NCI-H2171 (cell line): Measurements from ENCODE around the gene MMEL1.

Experiments
- DNase-seq: peaks from one replicate; lab custom pipeline; 2025; lab: John Stamatoyannopoulos, UW

The MMEL1 gene

GRCh38 chr1:2642560-2643413 is 10.0 kb upstream of the MMEL1 start:
- peak; percentile 91 for DNase-seq

DNA sequence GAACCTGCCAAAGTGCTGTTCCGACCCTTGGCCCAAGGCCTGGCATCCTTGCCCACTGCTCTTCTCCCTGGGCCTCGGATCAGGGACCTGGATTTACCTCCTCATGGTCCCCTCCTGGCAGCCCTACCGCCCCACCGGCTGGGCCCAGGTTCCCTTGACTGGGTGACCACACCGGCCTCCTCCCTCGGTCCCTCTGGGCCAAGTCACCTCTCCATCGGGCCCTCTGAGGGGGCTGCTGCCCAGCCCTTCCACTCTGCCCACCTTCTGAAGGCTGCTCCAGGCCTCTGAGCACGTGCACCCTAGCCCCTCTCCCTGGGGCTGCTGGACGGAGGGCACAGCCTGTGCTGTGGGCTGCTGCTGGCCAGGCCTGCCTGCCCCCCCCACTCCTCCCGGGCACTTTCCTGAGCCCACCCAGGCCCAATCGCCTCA is 9.3 kb upstream of the MMEL1 start:
- no peak for DNase-seq

DNA sequence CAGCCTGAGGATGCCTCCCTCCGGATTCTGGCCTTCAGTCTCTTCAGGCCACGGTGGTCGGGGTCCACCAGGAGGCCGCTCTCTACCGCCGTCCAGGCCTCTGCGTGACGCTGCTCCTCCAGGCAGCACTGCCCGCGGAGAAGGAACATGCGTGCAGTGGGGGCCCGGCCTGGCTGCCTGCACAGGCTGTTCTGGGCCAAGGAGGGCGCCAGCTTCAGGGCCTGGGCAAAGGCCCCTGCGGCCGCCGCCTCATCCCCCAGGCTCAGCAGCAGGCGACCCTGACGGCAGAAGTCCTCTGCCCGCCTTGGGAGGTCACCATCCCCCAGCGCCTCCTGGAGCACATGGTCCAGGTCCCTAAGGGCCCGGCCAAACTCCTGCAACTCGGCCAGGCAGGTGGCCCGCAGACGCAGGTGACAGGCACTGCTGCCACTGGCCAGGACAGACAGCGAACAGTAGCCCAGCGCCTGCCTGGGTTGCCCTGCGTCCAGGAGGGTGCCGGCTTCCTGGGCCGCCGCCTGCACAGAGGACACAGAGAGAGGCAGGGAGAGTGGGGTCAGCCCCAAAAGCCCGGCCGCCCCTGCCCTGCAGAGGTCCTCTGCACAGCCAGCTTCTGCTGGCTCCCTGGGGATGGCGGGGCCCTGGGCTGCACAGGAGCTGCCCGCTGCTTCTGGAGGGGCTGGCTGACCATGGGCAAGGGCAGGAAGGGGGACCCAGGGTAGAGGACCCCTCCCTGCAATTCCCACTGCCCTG is 8.7 kb upstream of the MMEL1 start:
- DNase-seq, result no peak

- no peak for DNase-seq
These were observed 7.8 kb upstream of the MMEL1 start for GRCh38 chr1:2640626-2641025.

DNA sequence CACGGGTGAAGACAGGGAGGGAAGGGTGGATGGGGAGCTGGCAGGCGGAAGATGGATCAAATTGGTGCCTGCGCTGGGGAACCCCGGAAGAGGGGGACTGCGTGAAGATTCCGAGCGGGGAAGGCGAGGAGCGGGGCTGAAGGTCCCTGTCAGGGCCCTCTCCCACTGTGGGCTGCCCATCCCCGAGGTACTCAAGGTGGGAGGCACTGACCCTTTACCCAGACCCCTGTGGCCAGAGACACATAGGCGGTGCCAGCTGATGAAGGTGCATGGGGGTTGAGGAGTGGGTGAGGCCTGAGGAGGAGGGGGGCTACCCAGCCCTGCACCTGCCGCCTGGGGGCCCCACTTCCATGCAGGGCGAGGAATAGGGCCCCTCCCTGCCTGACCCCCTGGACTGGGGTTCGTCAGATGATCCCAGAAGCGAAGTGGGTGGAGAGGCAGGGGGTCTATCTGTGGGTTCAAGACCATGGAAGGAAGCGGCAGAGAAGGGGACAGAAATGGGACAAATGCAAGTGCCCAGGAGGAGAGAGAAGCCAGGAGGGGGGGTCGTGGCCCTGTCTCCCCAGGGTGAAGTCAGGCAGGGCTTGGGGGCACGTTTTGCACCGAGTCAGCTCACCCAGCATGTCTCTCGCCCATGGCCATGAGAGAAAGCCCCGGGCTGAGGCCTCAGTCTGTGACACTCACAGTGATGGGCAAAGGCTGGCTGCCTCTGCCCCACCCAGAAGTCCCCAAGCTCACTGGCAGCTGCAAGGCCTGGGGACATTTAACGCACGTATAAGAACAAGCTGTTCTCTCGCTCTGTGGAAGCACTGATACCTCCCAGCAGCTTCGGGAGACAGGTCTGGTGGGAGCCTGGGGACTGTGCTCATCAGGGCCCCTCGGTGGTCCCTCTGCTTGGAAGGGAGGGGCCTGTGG is 7.0 kb upstream of the MMEL1 start:
- DNase-seq, result no peak

DNA sequence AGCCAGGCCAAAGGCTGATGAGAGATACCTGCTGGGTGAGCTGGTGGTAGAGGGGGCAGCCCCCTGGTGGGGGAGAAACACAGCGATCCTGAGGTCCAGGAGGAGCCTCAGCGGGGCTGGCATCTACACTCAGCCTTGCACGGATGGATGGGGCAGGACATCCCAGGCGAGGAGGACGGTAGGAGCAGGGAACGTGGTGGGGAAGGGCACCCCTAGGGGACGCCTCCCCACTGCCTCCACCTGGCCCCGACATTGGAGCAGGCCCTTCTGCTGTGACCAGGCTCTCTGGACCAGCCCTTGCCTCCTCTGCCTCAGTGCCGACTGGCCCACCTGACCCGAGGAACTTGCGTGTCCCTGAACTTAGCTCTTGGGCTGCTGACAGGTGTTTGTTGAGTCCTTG is 6.4 kb upstream of the MMEL1 start:
- no peak for DNase-seq

DNA sequence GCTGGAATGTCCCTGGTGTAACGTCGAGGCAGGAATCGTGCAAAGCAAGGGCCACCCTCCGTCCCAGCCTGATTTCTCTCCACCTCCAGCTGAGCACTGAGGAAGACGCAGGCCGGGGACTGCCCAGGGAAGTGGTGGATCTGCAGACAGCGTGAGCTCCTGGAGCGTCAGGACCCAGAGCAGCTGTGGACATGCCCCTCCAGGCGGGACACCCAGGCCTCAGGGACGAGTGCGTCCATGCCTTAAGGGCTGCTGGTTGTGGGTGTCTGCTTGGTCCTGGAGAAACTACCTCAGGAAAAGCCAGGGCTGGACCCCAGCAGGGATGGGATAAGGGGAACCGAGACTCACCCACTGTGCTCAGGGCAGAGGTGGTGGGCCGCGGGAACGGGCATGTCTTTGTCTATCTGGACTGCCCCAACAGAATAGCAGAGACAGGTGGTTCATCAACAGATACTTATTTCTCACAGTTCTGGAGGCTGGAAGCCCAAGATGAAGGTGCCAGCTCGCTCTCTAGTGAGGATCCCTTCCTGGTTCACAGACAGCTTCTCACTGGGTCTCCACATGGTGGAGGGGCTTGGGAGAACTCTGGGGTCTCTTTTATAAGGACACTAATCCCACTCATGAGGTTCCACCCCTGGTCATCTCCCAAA is 5.8 kb upstream of the MMEL1 start:
- no peak for DNase-seq

- DNase-seq, result no peak
These were observed 4.8 kb upstream of the MMEL1 start for GRCh38 chr1:2637442-2638145.

DNA sequence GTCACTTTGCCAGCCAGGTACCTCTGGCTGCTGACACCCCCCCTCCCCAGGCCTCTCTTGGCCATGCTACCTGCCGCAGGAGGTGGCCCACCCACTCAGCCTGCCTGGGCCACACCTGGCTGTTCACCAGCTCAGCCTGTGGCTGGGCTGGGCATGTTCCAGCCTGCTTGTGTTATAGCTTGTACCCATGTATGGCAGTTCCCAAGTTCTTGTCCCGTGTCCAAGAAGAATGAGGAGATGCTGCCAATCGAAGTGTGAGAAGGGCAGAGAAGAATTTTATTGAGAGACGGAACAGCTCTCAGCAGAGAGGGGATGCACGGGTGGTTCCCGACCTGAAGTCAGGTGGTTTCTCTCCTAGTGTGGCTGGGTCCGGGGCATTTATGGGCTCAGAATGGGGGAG is 3.9 kb upstream of the MMEL1 start:
- no peak for DNase-seq

- no peak for DNase-seq
These were observed 2.7 kb upstream of the MMEL1 start for GRCh38 chr1:2635361-2636010.

- no peak for DNase-seq
These were observed 1.2 kb upstream of the MMEL1 start for GRCh38 chr1:2633936-2634491.

- DNase-seq, result no peak
These were observed 635 bp upstream of the MMEL1 start for GRCh38 chr1:2633366-2633935.

GRCh38 chr1:2632051-2632430 is 775 bp downstream of the MMEL1 start:
- DNase-seq, result no peak

DNA sequence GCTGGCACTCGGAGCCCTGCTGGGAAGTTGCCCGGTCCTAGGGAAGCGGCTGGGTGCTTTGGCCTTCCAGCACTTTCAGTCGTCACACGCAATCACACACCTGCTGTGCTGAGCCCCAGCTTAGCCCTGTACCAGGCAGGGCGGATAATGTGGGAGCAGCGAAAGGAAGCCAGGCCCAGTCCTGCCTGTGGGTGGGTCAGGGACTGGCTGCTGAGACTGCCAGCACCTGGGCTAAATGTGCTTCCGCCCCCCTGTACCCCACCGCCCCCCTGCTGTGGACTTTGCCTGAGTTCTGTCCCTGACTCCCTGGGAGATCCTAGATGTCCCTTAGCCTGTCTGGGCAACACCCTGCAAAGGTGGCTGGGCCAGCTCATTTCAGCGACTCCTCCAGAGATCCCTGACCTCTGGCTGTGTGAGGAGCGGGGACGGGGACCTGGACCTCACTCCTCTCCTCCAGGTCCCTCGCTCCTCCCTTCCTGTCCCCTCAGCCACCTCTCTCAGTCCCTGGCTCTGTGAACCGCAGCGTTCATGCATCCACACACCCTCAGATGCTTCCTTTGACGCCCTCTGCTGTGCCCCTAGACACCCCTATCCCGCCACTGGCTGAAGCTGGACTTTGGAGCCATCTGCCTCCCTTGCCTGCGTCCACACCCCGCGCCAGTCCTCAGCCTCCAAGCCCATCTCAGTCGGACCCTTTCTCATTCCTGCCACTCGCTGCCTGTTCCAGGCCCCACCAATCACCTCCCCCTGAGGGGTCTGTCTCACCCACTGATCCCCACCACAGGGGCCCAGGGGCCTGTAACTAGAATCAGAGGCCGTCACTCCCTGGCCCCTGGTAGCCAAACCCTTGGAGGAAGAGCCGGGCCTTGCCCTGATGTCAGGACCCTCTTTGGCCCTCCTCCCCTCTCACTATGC is 1.4 kb downstream of the MMEL1 start:
- DNase-seq, result no peak

- DNase-seq, result no peak
These were observed 2.2 kb downstream of the MMEL1 start for GRCh38 chr1:2630498-2631135.

DNA sequence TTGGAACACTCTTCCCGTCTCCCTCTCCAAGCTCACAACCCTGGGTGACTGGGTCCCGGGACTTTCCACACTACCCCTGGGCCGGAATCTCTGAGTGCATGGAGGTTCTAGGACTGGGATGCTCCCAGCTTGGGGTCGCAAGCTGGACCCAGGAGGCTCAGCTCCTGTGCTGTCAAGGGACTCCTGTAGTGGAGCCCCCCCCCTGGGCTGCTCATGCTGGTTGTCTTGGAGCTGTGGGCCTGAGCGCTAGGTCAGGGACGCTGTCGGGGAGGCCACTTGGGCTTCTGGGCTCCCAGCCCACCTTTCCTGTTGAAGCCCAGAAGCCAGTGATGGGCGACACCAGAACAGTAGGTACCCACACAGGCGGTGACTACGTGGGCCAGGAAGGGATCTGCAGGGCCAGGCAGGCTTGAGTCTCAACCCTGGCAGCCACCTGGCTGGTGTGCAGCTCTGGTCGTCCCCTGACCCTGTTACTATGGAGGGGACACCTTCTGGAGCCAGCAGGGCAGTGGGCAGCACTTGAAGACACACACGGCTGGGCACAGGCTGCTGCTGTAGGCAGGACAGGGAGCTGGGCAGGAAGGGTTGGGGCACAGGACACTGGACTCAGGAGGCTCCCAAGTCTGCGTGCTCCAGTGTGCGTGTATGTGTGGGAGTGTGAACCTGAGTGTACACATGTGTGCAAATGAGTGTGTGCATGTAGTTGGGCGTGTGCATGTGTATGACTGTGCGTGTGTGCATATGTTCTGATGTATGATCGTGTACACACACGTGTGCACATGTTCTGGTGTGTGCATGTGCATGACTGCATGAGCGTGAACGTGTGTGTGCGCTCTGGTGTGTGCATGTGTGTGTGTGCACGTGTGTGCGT is 3.0 kb downstream of the MMEL1 start:
- no peak for DNase-seq

- no peak for DNase-seq
These were observed 3.7 kb downstream of the MMEL1 start for GRCh38 chr1:2628933-2629626.
